HL-60 (cell line): Measurements from ENCODE around the gene TLR9.

Source experiments
- GABPA ChIP-seq: IDR thresholded peaks from 2 replicates; pipeline ENCODE4 v1.6.1; 2012; ENCODE audit warnings: low read depth
- TF ChIP-seq, protein P1 (sequence below): IDR thresholded peaks from one replicate; pipeline ENCODE4 v1.5.1; 2011; ENCODE audit warnings: low read length, control low read depth, inconsistent platforms; ENCODE audit not compliant: insufficient read depth
- TF ChIP-seq, protein P2 (sequence below): IDR thresholded peaks from 2 replicates; pipeline ENCODE4 v1.6.1; 2012; ENCODE audit warnings: low read depth; ENCODE audit not compliant: insufficient replicate concordance

DNA sequence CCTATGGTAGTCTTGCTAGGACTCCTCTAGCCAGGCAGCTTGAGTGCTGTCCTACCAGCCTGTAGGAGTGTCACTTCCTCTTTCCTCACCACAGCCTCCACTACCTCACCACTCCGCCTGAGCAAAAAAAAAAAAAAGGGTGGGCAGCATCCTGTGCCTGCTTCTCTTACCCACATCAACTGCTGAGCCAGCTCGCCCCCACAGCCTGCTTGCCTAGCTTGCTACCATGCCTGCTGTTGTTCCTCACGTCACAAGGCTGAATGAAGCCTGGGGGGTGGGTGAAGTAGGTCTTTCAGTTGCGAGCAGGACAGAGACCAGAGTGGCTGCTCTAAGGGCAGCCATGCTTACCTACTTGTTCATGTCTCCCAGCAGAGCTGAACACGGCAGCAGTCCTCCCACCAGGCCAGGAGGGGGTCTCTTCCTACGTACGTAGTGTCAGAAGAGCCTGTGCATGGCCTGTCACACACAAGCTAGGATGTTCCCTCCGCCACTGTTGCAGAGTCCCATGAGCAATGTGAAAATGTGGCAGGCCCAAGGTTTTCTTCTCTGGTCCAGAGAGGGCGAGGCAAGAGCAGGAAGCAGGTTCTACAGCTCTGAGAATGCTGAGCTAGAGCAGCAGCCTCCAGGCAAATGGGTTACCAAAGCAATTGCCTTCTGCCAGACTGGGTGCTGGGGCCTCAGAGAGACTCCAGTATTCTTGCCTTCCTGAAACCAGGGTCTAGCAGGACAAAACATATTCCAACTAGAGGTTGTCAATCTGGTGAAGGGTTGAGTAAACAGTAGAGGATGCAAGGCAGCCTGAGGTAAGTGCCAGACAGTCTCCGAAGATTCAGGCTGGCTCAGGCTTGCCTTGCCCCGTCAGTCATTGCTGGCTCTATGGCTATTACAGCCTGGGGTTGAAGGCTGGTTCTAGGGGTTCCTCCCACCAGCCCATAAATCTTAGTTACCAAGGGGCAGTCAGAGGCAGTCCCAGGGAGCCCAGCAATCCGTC is 28.2 kb upstream of the TLR9 start:
- TF ChIP-seq, protein P1, sequence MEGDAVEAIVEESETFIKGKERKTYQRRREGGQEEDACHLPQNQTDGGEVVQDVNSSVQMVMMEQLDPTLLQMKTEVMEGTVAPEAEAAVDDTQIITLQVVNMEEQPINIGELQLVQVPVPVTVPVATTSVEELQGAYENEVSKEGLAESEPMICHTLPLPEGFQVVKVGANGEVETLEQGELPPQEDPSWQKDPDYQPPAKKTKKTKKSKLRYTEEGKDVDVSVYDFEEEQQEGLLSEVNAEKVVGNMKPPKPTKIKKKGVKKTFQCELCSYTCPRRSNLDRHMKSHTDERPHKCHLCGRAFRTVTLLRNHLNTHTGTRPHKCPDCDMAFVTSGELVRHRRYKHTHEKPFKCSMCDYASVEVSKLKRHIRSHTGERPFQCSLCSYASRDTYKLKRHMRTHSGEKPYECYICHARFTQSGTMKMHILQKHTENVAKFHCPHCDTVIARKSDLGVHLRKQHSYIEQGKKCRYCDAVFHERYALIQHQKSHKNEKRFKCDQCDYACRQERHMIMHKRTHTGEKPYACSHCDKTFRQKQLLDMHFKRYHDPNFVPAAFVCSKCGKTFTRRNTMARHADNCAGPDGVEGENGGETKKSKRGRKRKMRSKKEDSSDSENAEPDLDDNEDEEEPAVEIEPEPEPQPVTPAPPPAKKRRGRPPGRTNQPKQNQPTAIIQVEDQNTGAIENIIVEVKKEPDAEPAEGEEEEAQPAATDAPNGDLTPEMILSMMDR: no peak
- TF ChIP-seq GABPA: no peak
- TF ChIP-seq, protein P2, sequence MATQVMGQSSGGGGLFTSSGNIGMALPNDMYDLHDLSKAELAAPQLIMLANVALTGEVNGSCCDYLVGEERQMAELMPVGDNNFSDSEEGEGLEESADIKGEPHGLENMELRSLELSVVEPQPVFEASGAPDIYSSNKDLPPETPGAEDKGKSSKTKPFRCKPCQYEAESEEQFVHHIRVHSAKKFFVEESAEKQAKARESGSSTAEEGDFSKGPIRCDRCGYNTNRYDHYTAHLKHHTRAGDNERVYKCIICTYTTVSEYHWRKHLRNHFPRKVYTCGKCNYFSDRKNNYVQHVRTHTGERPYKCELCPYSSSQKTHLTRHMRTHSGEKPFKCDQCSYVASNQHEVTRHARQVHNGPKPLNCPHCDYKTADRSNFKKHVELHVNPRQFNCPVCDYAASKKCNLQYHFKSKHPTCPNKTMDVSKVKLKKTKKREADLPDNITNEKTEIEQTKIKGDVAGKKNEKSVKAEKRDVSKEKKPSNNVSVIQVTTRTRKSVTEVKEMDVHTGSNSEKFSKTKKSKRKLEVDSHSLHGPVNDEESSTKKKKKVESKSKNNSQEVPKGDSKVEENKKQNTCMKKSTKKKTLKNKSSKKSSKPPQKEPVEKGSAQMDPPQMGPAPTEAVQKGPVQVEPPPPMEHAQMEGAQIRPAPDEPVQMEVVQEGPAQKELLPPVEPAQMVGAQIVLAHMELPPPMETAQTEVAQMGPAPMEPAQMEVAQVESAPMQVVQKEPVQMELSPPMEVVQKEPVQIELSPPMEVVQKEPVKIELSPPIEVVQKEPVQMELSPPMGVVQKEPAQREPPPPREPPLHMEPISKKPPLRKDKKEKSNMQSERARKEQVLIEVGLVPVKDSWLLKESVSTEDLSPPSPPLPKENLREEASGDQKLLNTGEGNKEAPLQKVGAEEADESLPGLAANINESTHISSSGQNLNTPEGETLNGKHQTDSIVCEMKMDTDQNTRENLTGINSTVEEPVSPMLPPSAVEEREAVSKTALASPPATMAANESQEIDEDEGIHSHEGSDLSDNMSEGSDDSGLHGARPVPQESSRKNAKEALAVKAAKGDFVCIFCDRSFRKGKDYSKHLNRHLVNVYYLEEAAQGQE: no peak
